ENCODE measurements around the gene TAOK1. TPM values are rescaled to one million over a fixed set of nuclear protein-coding genes. Genes with fewer than 3 reads are reported as not detected.
"Not testable (repeated sequence)": the region's sequence is repeated elsewhere in the genome, so short reads cannot be mapped to it uniquely, and the experiment has no call there.

The TAOK1 gene
- total RNA-seq, 1 donor from 2014 or later: 41.1 TPM

- no peak for DNase-seq (ENCODE audit: low read depth in 2 of 2)
Observed at GRCh38 chr17:29544066-29544465, 153.9 kb downstream of the TAOK1 start.

- DNase-seq (ENCODE audit: low read depth in 2 of 2): peak; percentile 8 to 43
Observed at GRCh38 chr17:29546085-29546484, 155.9 kb downstream of the TAOK1 start.

- no peak for DNase-seq (ENCODE audit: low read depth in 2 of 2)
Observed at GRCh38 chr17:29546830-29547229, 156.7 kb downstream of the TAOK1 start.

GRCh38 chr17:29549177-29549923 is 159.2 kb downstream of the TAOK1 start:
- no peak for DNase-seq (ENCODE audit: low read depth in 2 of 2)

- DNase-seq (ENCODE audit: low read depth in 2 of 2): no peak
Observed at GRCh38 chr17:29555840-29556239, 165.7 kb downstream of the TAOK1 start.

GRCh38 chr17:29557085-29557738 is 167.0 kb downstream of the TAOK1 start:
- no peak for DNase-seq (ENCODE audit: low read depth in 2 of 2)

- no peak for DNase-seq (ENCODE audit: low read depth in 2 of 2)
Observed at GRCh38 chr17:29557739-29558116, 167.6 kb downstream of the TAOK1 start.

- not testable (repeated sequence) for DNase-seq (ENCODE audit: low read depth in 2 of 2)
Observed at GRCh38 chr17:29558139-29558538, 168.0 kb downstream of the TAOK1 start.

GRCh38 chr17:29559640-29560039 is 169.5 kb downstream of the TAOK1 start:
- DNase-seq (ENCODE audit: low read depth in 2 of 2): no peak

- DNase-seq (ENCODE audit: low read depth in 2 of 2): no peak
Observed at GRCh38 chr17:29560316-29560715, 170.2 kb downstream of the TAOK1 start.

GRCh38 chr17:29561554-29562517 is 171.7 kb downstream of the TAOK1 start:
- DNase-seq (ENCODE audit: low read depth in 2 of 2): peak in 1 of 2 donors; percentile 33

GRCh38 chr17:29562615-29563014 is 172.5 kb downstream of the TAOK1 start:
- DNase-seq (ENCODE audit: low read depth in 2 of 2): no peak

- no peak for DNase-seq (ENCODE audit: low read depth in 2 of 2)
Observed at GRCh38 chr17:29563816-29564215, 173.7 kb downstream of the TAOK1 start.

- DNase-seq (ENCODE audit: low read depth in 2 of 2): peak in 1 of 2 donors; percentile 38
Observed at GRCh38 chr17:29565643-29566472, 175.7 kb downstream of the TAOK1 start.

- DNase-seq (ENCODE audit: low read depth in 2 of 2): peak; percentile 75 to 78
Observed at GRCh38 chr17:29566473-29567303, 176.5 kb downstream of the TAOK1 start, which contains the start of gene ABHD15. Gene ABHD15, minus strand, starts transcription at chr17:29567037. Its CDS starts 71 bp downstream, at chr17:29566966.

- no peak for DNase-seq (ENCODE audit: low read depth in 2 of 2)
Observed at GRCh38 chr17:29567304-29567553, 177.1 kb downstream of the TAOK1 start.

- DNase-seq (ENCODE audit: low read depth in 2 of 2): peak; percentile 38 to 45
Observed at GRCh38 chr17:29567554-29568330, 177.6 kb downstream of the TAOK1 start.

GRCh38 chr17:29568331-29569244 is 178.4 kb downstream of the TAOK1 start, which contains the start of gene TP53I13:
Gene TP53I13, plus strand, starts transcription at chr17:29568701. Its CDS starts 58 bp downstream, at chr17:29568759.
- peak; percentile 71 for DNase-seq (ENCODE audit: low read depth in 2 of 2)

All from lung microvascular endothelial cell (primary cell).